Activated CD4-positive, alpha-beta T cell treated with anti-CD3 and anti-CD28 coated beads, Interleukin-2, Interleukin-4, amounts not matched to agents 100 ng/mL and 50 ng/mL, durations not matched to agents 16 hours and 8 hours (primary cell): ENCODE measurements around the gene HAS3.
"Not testable (repeated sequence)": the region's sequence is repeated elsewhere in the genome, so short reads cannot be mapped to it uniquely, and the experiment has no call there.

Experiments used
- DNase-seq: peaks from one replicate; pipeline ENCODE4 v3.0.0-alpha.2; 2020; ENCODE audit warnings: low spot score

The HAS3 gene

DNA sequence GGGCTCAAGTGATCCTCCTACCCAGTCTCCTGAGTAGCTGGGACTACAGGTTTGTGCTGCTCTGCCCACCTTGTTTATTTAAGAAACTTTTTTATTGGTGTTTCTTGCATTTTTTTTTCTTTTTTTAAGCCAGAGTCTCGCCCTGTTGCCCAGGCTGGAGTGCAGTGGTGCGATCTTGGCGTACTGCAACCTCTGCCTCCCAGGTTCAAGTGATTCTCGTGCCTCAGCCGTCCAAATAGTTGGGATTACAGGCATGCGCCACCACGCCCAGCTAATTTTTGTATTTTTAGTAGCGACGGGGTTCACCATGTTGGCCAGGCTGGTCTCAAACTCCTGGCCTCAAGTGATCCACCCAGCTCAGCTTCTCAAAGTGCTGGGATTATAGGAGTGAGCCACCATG, 44.2 kb downstream of the HAS3 start:
- DNase-seq, result not testable (repeated sequence)

DNA sequence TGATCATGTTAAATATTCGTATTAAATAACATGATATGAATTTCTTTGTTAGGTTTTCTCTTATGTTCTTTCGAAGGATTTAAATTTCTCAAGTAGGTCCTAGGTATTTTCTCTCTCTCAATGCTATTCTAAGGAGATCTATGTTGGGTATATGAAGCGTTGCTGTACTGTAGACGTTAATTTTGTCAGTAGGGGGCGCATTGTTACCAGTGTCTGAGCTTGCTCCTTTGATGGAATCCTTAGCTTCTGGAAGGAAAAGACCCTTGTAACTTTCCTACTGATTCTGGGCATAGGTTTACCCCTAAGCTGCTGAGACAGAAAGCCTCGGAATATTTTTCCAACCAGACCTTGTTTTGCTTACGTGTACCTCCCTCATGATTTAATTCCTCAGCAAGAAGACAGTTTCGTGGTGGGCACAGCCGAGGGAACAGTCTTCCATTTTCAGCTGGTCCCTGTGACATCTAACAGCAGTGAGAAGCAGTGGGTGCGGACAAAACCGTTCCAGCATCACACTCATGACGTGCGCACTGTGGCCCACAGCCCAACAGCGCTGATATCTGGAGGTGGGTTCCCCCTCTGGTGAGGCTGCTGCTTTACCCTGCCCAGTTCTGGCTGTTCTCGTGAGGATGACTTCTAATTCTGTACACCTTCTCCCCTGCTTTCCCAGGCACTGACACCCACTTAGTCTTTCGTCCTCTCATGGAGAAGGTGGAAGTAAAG, 44.9 kb downstream of the HAS3 start:
- peak; percentile 62 for DNase-seq

DNA sequence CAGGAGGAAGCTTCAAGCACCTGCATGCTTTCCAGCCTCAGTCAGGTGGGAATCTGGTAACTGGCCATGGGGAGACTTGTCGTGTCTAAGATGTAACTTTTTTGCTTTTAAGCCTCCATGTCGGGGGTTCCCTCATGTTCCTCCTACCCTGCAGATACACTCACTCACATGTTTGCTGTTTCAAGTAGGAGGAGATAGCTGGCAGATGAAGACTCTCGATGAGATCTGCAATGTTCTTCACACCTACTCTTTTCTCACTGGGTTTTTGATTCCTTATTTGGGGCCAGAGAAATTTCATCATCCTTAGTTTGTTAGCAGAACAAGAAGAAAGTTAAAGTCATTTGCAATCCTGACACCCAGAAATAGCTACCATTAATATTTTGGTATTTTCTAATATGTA, 51.7 kb downstream of the HAS3 start:
- DNase-seq, result no peak

GRCh38 chr16:69160192-69160591, 54.7 kb downstream of the HAS3 start:
- no peak for DNase-seq

GRCh38 chr16:69165584-69165983, 60.1 kb downstream of the HAS3 start:
- DNase-seq, result no peak

- peak; percentile 81 for DNase-seq
Observed at GRCh38 chr16:69166221-69166833, 60.9 kb downstream of the HAS3 start.

- peak; percentile 25 for DNase-seq
Observed at GRCh38 chr16:69166946-69167930, 61.8 kb downstream of the HAS3 start.
